ENCODE measurements around the gene FAM114A1. TPM values are rescaled to one million over a fixed set of nuclear protein-coding genes. Genes with fewer than 3 reads are reported as not detected.

The FAM114A1 gene
- total RNA-seq (2022; extraction: Qiagen RNA extraction; ENCODE audit: low read depth): 20.1 to 43.9 TPM (median 34.9 TPM) in 5 replicates

DNA sequence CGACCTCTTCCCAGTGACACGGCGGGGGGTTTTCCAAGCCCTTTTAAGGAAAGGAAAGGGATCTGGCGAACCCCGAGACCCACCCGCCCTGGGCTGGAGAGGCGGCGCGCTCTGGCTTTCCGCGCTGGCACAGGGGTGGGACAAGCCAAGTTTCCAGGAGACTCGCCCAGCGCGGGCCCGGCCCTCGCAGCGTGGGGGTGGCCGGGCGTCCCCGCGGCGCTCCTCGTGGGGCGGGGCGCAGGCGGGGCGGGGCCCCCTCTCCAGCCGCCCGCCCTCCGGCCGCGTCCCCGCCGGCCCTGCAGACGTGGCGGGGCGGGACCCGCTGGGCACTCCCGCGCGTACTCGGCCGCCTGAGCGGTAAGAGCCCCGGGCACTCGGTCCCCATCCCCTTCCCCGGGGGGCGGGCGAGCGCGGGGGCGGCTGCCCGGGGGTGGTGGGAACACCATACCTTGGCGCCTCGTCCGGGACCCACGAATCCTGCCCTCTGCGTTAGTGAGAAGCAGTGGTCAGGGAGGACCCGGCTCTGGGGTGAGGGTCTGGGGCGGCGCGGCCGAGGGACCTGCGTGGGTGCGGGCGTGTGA is at the start of gene FAM114A1:
TSS of gene FAM114A1 (plus strand) at position 329 of the 581 bp plus-strand sequence. CDS start 10,273 bp downstream, outside the sequence.

DNA sequence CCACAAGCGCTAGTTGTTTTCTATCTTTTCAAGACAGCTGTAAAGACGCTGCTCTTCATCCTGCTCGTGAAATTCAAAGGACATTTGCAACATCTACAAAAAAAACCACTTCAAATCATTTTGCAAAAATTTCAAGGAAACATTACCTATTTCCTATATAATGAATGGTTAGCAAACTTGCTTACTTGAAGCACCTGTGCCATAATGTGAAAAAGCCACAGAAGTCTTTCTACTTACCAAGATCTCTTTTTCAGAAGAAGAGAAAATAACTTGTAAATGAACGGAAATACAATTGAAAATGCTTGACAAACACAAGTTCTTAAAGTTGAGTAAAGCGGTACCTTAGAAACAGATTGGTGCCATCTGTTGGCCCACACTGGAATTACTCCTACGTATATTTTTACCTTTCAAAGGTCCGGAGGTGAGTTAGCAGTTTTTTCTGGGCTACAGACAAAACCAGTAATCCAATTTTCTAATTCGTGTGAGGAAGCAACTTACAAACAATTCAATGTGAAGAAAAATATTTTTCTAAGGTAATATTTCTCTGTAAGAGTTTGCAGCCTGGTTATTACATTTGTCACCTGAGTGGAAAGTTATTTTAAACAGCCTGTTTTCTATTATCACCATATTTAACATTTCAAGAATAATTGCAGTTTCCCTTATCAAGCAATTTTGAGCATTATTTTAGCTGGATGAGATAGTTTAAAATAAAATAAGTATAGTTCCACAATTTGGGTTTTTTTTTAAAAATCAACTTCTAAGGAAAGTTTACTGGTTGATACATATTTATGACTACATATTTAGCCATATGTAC is 10.9 kb upstream of the FAM114A1 start, which contains the start of gene TLR6:
TSS of gene TLR6 (minus strand) at position 294 of the 814 bp plus-strand sequence. CDS start 27,344 bp downstream, outside the sequence.

Other genes starting within 250 kb of the FAM114A1 start
- 8.2 to 14.0 TPM (median 13.2 TPM) in 5 replicates for gene KLF3, start 203.6 kb upstream of the FAM114A1 start, total RNA-seq (2022; extraction: Qiagen RNA extraction; ENCODE audit: low read depth)
- 0.06 TPM in 1 of 5 replicates, not detected in the others for gene TLR10, start 84.8 kb upstream of the FAM114A1 start, total RNA-seq (2022; extraction: Qiagen RNA extraction; ENCODE audit: low read depth)
- 0.17 to 0.81 TPM (median 0.32 TPM) in 5 replicates for gene TLR1, start 63.0 kb upstream of the FAM114A1 start, total RNA-seq (2022; extraction: Qiagen RNA extraction; ENCODE audit: low read depth)
- gene TLR6, start 11.0 kb upstream of the FAM114A1 start, total RNA-seq (2022; extraction: Qiagen RNA extraction; ENCODE audit: low read depth): 2.1 to 3.5 TPM (median 3.0 TPM) in 5 replicates
- gene TMEM156, start 164.6 kb downstream of the FAM114A1 start, total RNA-seq (2022; extraction: Qiagen RNA extraction; ENCODE audit: low read depth): 15.7 to 27.8 TPM (median 18.8 TPM) in 5 replicates
- 42.1 to 61.8 TPM (median 57.5 TPM) in 5 replicates for gene KLHL5, start 194.4 kb downstream of the FAM114A1 start, total RNA-seq (2022; extraction: Qiagen RNA extraction; ENCODE audit: low read depth)

All from A549 treated with ZK216348 at 1 μM for 4 hours (cell line).